HepG2 (cell line): ENCODE measurements around the gene PSD4. TPM values are rescaled to one million over a fixed set of nuclear protein-coding genes. Genes with fewer than 3 reads are reported as not detected.

Source experiments
- AFF4 ChIP-seq: sonication (generic); formaldehyde crosslinking; IDR thresholded peaks from 2 replicates; pipeline ENCODE4 v1.4.0; 2020; ENCODE audit warnings: missing genetic modification reagents
- CC2D1A ChIP-seq: sonication (generic); formaldehyde crosslinking; IDR thresholded peaks from 2 replicates; pipeline ENCODE4 v1.8.1; 2023; ENCODE audit warnings: mild to moderate bottlenecking, missing genetic modification reagents
- CCDC6 ChIP-seq: sonication (generic); formaldehyde crosslinking; IDR thresholded peaks from 2 replicates; pipeline ENCODE4 v1.8.1; 2022; ENCODE audit warnings: mild to moderate bottlenecking, missing genetic modification reagents, moderate library complexity
- ELK4 ChIP-seq: sonication (generic); formaldehyde crosslinking; IDR thresholded peaks from 2 replicates; pipeline ENCODE4 v1.9.0; 2021; ENCODE audit warnings: missing genetic modification reagents, borderline replicate concordance
- GMEB1 ChIP-seq: sonication (generic); formaldehyde crosslinking; IDR thresholded peaks from 2 replicates; pipeline ENCODE4 v1.5.1; 2020; ENCODE audit warnings: missing genetic modification reagents, mild to moderate bottlenecking, borderline replicate concordance
- HNF4A ChIP-seq: sonication (generic); formaldehyde crosslinking; IDR thresholded peaks from 2 replicates; pipeline ENCODE4 v1.4.0; 2020; ENCODE audit warnings: missing genetic modification reagents
- HNRNPUL1 ChIP-seq: fragments of 200-400 bp; formaldehyde crosslinking; IDR thresholded peaks from 2 replicates; pipeline ENCODE4 v1.6.1; 2017; ENCODE audit warnings: low read depth, mild to moderate bottlenecking, low read length, moderate library complexity
- IKZF5 ChIP-seq: IDR thresholded peaks from 2 replicates; pipeline ENCODE4 v1.6.1; 2018; ENCODE audit warnings: missing genetic modification reagents, mild to moderate bottlenecking, missing compliant biosample characterization
- SATB2 ChIP-seq: sonication (generic); formaldehyde crosslinking; IDR thresholded peaks from 2 replicates; pipeline ENCODE4 v1.5.0; 2020; ENCODE audit warnings: missing genetic modification reagents
- THYN1 ChIP-seq: sonication (generic); formaldehyde crosslinking; IDR thresholded peaks from 2 replicates; pipeline ENCODE4 v1.8.1; 2023; ENCODE audit warnings: low read depth, mild to moderate bottlenecking, moderate library complexity, missing genetic modification reagents, borderline replicate concordance
- ZNF160 ChIP-seq: sonication (generic); formaldehyde crosslinking; IDR thresholded peaks from 2 replicates; pipeline ENCODE4 v1.8.0; 2022; ENCODE audit warnings: mild to moderate bottlenecking, inconsistent platforms, missing genetic modification reagents
- ZNF317 ChIP-seq: sonication (generic); formaldehyde crosslinking; IDR thresholded peaks from 2 replicates; pipeline ENCODE4 v1.5.0; 2020; ENCODE audit warnings: mild to moderate bottlenecking, missing genetic modification reagents
- ZNF331 ChIP-seq: sonication (generic); formaldehyde crosslinking; IDR thresholded peaks from 2 replicates; pipeline ENCODE4 v1.4.0; 2020; ENCODE audit warnings: missing genetic modification reagents
- ZNF616 ChIP-seq: sonication (generic); formaldehyde crosslinking; IDR thresholded peaks from 2 replicates; pipeline ENCODE4 v1.5.0; 2020; ENCODE audit warnings: low read depth, mild to moderate bottlenecking, missing genetic modification reagents
- ZNF639 ChIP-seq: conservative IDR thresholded peaks from 2 replicates; pipeline ENCODE4 v1.6.1; 2018; ENCODE audit warnings: missing genetic modification reagents
- polyA plus RNA-seq, 8 experiments: library from polyadenylated mRNA; depleted of rRNA in 3 of 8; stranded (reverse) in 7 of 8; unstranded in 1 of 8; fragments of >200 nt; fragmentation: Illumina TruSeq in 4 of 8; extraction: Trizol in 4 of 8; gene quantifications; 2 replicates each; pipeline versions ENCODE4 v1.2.1 to v1.2.3, GENCODE V29; 2011 to 2016; ENCODE audit warnings: low read depth in 4 of 8, missing spikeins in 1 of 8, mixed read lengths in 1 of 8; ENCODE audit not compliant: insufficient read depth in 1 of 8
- total RNA-seq, 5 experiments: library from RNA; depleted of rRNA; stranded (reverse); fragments of >200 nt; fragmentation: Illumina TruSeq; extraction: Trizol; gene quantifications; 2 replicates each; pipeline ENCODE4 v1.2.3, GENCODE V29; 2016; ENCODE audit warnings: low read depth in 1 of 5
- TF ChIP-seq, protein P1 (sequence below): sonication (generic); formaldehyde crosslinking; IDR thresholded peaks from 2 replicates; pipeline ENCODE4 v1.8.0; 2022; ENCODE audit warnings: missing genetic modification reagents, low read depth, mild to moderate bottlenecking, borderline replicate concordance

The PSD4 gene
- total and polyA plus RNA-seq, 2 of the 13 experiments (the other 11 are each of a cell fraction or from before 2014, with no cell fraction given), result 5.8 to 9.4 TPM

DNA sequence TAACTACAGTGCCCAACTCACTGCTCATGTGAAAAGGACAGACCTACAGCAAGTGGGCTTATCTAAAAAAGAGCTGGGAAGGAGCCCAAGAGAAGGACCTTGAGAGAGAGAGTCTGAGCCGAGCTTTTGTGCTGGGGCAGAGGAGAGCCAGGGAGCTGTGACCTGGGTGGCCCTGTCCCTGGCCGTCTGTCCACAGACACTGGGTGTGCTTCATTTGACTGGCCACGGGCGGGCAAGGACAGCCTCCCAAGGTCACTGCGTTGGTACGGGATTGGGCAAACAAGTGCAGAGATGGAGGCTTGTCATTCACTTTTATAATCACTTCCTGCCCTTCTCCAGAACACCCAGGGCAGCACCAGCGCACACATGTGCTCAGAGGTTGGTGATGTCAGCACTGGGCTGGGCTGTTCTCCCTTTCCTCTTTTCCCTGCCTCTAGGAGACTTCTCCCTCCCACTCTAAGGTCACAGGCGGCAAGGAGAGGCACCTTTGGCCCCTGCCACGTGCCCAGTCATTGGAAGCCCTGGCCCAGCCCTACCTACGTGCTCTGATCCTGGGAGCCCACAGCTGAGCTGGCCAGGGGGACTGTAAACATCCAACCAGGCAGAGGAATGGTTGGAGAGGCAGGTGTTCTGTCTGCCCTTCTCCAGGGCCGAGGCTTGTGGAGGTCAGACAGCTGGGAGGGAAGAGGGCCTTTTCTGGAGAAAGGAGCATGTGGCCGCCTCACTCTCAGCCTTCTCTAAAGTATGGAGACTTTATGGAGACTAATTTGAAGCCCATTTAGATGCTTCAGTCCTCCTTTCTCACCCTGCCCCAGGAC, 6.4 kb upstream of the PSD4 start (continued):
- TF ChIP-seq THYN1 (CRISPR knock-in tag), result peak; percentile 84; the same call in 1 of the 2 replicates
- peak; percentile 90 for TF ChIP-seq ZNF317 (CRISPR knock-in tag)
- peak; percentile 58; the same call in 1 of the 2 replicates for TF ChIP-seq ZNF639 (CRISPR knock-in tag)
- TF ChIP-seq HNF4A (CRISPR knock-in tag), result peak; percentile 90
- TF ChIP-seq, protein P1, sequence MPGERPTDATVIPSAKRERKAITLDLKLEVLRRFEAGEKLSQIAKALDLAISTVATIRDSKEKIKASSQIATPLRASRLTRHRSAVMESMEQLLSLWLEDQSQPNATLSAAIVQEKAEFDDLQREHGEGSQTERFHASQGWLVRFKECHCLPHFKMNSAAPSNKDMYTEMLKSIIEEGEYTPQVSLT (CRISPR knock-in tag), result no peak; the same call in 1 of the 2 replicates
- no peak; the same call in 1 of the 2 replicates for TF ChIP-seq CCDC6 (CRISPR knock-in tag)
- peak; percentile 77; the same call in 1 of the 2 replicates for TF ChIP-seq AFF4 (CRISPR knock-in tag)
- TF ChIP-seq ELK4 (CRISPR knock-in tag), result no peak
- peak; percentile 92 for TF ChIP-seq ZNF331 (CRISPR knock-in tag)
- peak; percentile 78; the same call in 1 of the 2 replicates for TF ChIP-seq ZNF616 (CRISPR knock-in tag)
- no peak; the same call in 1 of the 2 replicates for TF ChIP-seq CC2D1A (CRISPR knock-in tag)
- no peak for TF ChIP-seq HNRNPUL1
- peak; percentile 99 for TF ChIP-seq IKZF5 (CRISPR knock-in tag)
- TF ChIP-seq SATB2 (CRISPR knock-in tag), result no peak
- peak; percentile 76 for TF ChIP-seq GMEB1 (CRISPR knock-in tag)
- TF ChIP-seq ZNF160 (CRISPR knock-in tag), result peak; percentile 91
